NCI-H526 (cell line): Measurements from ENCODE around the gene C1QTNF5.
A peak's percentile ranks its signal among the peaks of the same experiment; 100 is the strongest.
"Not testable (repeated sequence)": the region's sequence is repeated elsewhere in the genome, so short reads cannot be mapped to it uniquely, and the experiment has no call there.

Experiments used
- DNase-seq, 2 experiments: peaks; one replicate each; lab custom pipeline; 2025; lab: John Stamatoyannopoulos, UW

Gene C1QTNF5

GRCh38 chr11:119340335-119341221 lies at the start of gene C1QTNF5:
TSS of gene C1QTNF5 (minus strand) at chr11:119340883. CDS start at chr11:119340397, 486 bp downstream.
- no peak for DNase-seq

GRCh38 chr11:119389611-119390254 lies 49.0 kb upstream of the C1QTNF5 start:
- DNase-seq = peak; percentile 72 to 87

DNA sequence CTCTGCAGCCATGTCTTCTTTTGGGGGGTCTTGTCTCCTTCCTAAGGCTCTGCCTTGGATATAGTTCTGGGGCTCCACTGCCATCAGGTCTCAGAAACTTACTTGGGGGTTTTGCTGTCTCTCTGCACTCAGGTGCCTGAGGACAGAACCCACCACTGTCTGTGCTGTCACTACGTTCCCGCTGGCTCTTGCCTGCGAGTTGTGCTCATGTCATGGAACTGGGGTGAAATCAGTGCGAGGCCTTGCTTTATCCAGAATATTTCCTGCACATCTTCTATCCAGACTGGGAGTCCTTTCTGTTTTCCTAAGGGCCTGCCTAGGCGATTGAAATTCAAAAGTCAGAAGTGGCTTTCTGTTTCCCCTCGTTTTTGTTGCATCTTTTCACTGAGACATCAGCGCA lies 47.4 kb upstream of the C1QTNF5 start:
- no peak for DNase-seq

DNA sequence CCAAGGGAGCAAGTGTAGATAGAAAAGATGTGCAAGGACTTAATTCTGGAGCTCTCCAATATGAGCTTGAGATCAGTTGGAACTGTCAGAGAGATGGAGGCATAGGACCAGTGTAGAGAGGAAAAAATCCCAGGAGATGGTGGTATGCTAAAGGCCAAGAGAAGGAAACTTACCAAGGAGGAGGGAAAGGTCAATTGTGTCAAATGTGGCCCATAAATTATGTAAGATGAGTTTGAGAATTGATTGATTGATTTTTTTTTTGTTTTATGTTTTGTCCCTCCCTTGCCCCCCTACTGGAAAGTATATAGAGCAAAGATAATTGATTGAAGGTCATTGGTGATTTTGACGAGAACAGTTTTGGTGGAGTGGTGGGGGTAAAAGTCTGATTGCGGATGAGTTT lies 43.6 kb upstream of the C1QTNF5 start:
- DNase-seq = no peak

GRCh38 chr11:119382513-119382912 lies 41.8 kb upstream of the C1QTNF5 start:
- not testable (repeated sequence) for DNase-seq

- DNase-seq = peak in 1 of 2 experiments; percentile 38
Observed at GRCh38 chr11:119382101-119382500, 41.4 kb upstream of the C1QTNF5 start.

- peak; percentile 98 to 100 for DNase-seq
Observed at GRCh38 chr11:119381181-119381988, 40.7 kb upstream of the C1QTNF5 start, which contains the start of gene USP2. TSS of gene USP2 (minus strand) at chr11:119381690. CDS start at chr11:119373480, 8,210 bp downstream.

- DNase-seq = peak in 1 of 2 experiments; percentile 71
Observed at GRCh38 chr11:119380827-119381180, 40.1 kb upstream of the C1QTNF5 start.

DNA sequence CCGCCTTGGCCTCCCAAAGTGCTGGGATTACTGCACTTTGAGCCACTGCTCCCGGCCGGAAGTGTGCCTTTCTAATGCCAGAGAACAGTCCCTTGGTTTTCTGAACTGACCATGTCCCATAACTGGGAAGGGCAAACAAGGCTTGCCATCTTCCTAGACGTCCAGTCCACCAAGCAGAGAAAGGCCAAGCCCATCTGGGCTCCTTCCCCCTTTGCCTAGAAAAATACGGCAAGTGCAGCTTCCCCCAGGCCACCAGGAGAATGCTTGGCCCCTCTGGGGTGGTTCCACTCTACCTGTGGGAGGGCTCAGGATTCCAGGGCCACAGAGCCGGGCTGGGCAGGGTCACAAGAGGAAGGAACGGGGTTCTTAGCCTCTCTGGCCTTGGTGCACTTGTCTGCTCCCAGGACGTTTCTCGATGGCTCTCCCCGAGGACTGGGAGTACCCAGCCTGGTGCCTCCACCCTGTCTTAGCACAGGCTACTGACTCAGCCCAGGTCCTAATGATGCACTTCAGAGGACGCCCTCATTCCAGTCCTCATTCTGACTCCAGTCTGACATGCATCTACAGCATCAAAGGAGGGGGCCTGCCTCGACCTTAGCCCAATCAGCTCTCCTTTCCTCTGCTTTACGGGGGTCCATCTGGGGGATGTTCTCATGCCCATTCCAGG lies 39.6 kb upstream of the C1QTNF5 start:
- DNase-seq = no peak

DNA sequence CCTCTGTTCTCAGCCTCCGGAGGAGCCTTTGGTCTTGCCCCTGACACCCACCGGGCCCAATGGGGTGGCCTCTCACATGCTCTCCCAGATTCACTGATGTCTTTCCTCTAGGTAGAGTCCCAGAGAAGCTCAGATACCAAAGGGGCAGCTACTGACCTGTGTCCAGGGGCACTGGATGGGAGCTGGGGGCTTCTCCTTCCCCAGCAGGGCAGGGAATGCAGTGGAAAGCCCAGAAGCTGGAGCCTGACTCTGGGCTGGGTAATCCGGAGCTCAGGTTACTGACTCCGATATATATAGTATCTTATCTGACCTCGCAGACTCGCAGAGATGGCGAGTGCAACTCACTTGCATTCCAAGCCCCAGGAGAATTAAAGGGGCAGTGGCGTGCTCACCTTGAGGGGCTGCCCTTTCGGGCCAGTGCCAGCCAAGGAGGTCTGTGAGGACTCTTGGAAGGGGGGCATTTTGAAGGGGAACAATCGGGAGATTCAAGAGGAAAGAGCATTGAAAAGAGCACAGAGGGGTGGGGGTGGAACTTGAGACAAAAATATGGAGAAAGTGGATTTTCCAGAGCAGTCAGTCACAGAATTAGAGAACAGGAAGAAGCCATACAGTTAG lies 38.3 kb upstream of the C1QTNF5 start:
- peak in 1 of 2 experiments; percentile 52 for DNase-seq

- DNase-seq = peak in 1 of 2 experiments; percentile 41
Observed at GRCh38 chr11:119377961-119378667, 37.4 kb upstream of the C1QTNF5 start.

GRCh38 chr11:119377112-119377901 lies 36.6 kb upstream of the C1QTNF5 start:
- DNase-seq = peak; percentile 69 to 73

DNA sequence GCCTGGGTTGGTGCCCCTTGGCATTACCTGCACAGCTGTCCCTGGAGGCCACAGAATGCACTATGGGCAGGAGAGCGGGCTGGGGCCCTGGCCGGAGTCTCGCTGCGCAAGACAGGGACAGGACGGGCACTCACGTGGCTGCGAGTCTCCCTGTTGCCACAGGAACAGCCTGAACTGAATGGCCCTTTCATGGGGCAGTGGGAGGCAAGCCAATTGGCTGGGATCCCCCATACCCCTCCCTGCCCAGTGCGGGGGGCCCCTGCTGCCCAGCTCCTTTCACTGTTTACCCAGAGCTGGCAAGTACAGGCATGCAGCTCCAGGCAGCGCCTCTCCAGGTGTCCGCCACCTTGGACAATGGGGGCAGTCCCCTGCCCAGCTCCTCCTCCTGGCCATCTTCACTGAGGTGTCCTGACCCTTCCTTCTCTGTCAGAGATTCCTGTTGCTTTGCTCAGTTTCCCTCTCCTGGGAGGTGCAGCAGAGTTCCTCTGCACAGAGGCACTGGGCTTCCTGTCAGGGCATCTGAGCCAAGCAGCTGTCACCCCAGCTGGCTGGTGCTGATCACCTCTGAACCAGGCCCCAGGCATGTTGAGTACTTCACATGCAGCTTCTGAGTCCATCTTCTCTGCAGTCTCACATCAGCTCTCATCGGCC lies 35.6 kb upstream of the C1QTNF5 start:
- peak; percentile 91 to 98 for DNase-seq

GRCh38 chr11:119375337-119376196 lies 34.9 kb upstream of the C1QTNF5 start:
- DNase-seq = peak in 1 of 2 experiments; percentile 72

GRCh38 chr11:119374632-119375336 lies 34.1 kb upstream of the C1QTNF5 start:
- peak in 1 of 2 experiments; percentile 59 for DNase-seq

- DNase-seq = peak; percentile 86 to 97
Observed at GRCh38 chr11:119373921-119374631, 33.4 kb upstream of the C1QTNF5 start.
